Fibroblast of lung (primary cell): Measurements from ENCODE around the gene NLRC4. TPM values are rescaled to one million over a fixed set of nuclear protein-coding genes. Genes with fewer than 3 reads are reported as not detected.

Experiments used
- DNase-seq, 2 donors: peaks; one replicate each; pipeline versions ENCODE4 v3.0.0 to v3.0.0-alpha.2; 2010; ENCODE audit warnings: low read depth in 2 of 2
- H2AFZ ChIP-seq: 2 replicates; pipeline ENCODE4 v1.5.1; 2012; ENCODE audit warnings: low read length, control low read depth, inconsistent platforms
- H3K27ac ChIP-seq: 2 replicates; pipeline ENCODE4 v1.5.1; 2011; ENCODE audit warnings: low read length, control low read depth; ENCODE audit not compliant: insufficient read depth
- H3K27me3 ChIP-seq: 2 replicates; pipeline ENCODE4 v1.5.1; 2011; ENCODE audit warnings: mild to moderate bottlenecking, low read length; ENCODE audit not compliant: control insufficient read depth, insufficient read depth
- H3K36me3 ChIP-seq: 2 replicates; pipeline ENCODE4 v1.5.1; 2011; ENCODE audit warnings: low read length; ENCODE audit not compliant: control insufficient read depth, insufficient read depth
- H3K4me1 ChIP-seq: 2 replicates; pipeline ENCODE4 v1.5.1; 2011; ENCODE audit warnings: low read length; ENCODE audit not compliant: control insufficient read depth, insufficient read depth; ENCODE audit errors: extremely low read depth
- H3K4me2 ChIP-seq: 2 replicates; pipeline ENCODE4 v1.5.1; 2011; ENCODE audit warnings: low read length, control low read depth; ENCODE audit not compliant: insufficient read depth; ENCODE audit errors: extremely low read depth
- H3K4me3 ChIP-seq, 4 experiments: fragments of 200-600 bp in 1 of 4; sonication (generic) in 1 of 4; replicated peaks in 1 of 4; 2 replicates each; pipeline ENCODE4 v1.5.1; 2011 to 2016; ENCODE audit warnings: low read length in 4 of 4, low read depth in 3 of 4, mild to moderate bottlenecking in 3 of 4, control low read depth in 2 of 4, inconsistent platforms in 1 of 4, mixed read lengths in 1 of 4; ENCODE audit not compliant: insufficient read depth in 1 of 4; ENCODE audit errors: control extremely low read depth in 1 of 4
- H3K79me2 ChIP-seq: 2 replicates; pipeline ENCODE4 v1.5.1; 2012; ENCODE audit warnings: mild to moderate bottlenecking, low read length, inconsistent platforms; ENCODE audit not compliant: control insufficient read depth, insufficient read depth
- H3K9ac ChIP-seq: 2 replicates; pipeline ENCODE4 v1.5.1; 2011; ENCODE audit warnings: mild to moderate bottlenecking, low read length, control low read depth; ENCODE audit not compliant: insufficient read depth
- H3K9me3 ChIP-seq: 2 replicates; pipeline ENCODE4 v1.5.1; 2012; ENCODE audit warnings: low read depth, low read length; ENCODE audit not compliant: control insufficient read depth, insufficient read depth
- H4K20me1 ChIP-seq: 2 replicates; pipeline ENCODE4 v1.5.1; 2011; ENCODE audit warnings: low read length; ENCODE audit not compliant: control insufficient read depth, insufficient read depth; ENCODE audit errors: extremely low read depth
- CTCF ChIP-seq, 2 donors: IDR thresholded peaks in 1 of 2; conservative IDR thresholded peaks in 1 of 2; 1 replicate in 1 of 2; 2 replicates in 1 of 2; pipeline ENCODE4 v1.5.1; 2011 to 2012; ENCODE audit warnings: low read length in 2 of 2, control low read depth in 1 of 2, inconsistent platforms in 1 of 2, low read depth in 1 of 2, mild to moderate bottlenecking in 1 of 2
- EZH2 ChIP-seq: IDR thresholded peaks from 2 replicates; pipeline ENCODE4 v1.5.1; 2012; ENCODE audit warnings: low read length, control low read depth, mild to moderate bottlenecking; ENCODE audit errors: missing control alignments
- polyA plus RNA-seq, 2 donors: library from polyadenylated mRNA; depleted of rRNA in 1 of 2; stranded (reverse) in 1 of 2; unstranded in 1 of 2; fragments of >200 nt; gene quantifications; 2 replicates each; pipeline ENCODE4 v1.2.1, GENCODE V29; 2011 to 2012; ENCODE audit warnings: missing spikeins in 1 of 2
- total RNA-seq: library from RNA; depleted of rRNA; stranded (reverse); fragments of >200 nt; gene quantifications from 2 replicates; pipeline ENCODE4 v1.2.1, GENCODE V29; 2014

Gene NLRC4
- total and polyA plus RNA-seq, 2 donors (not counting 1 experiment from before 2014, with no cell fraction given): not detected

GRCh38 chr2:32248299-32248698, 16.4 kb downstream of the NLRC4 start:
- H3K4me3 ChIP-seq: no peak overlapping the region
- H3K4me2 ChIP-seq: no peak overlapping the region
- no peak overlapping the region for H2AFZ ChIP-seq
- H3K27ac ChIP-seq: no peak overlapping the region
- H3K9ac ChIP-seq: no peak overlapping the region
- H4K20me1 ChIP-seq: no peaks in the 10 kb centered on the region
- DNase-seq: no peak
- H3K79me2 ChIP-seq: no peaks in the 10 kb centered on the region
- no peaks in the 10 kb centered on the region for H3K9me3 ChIP-seq
- no peaks in the 10 kb centered on the region for H3K4me1 ChIP-seq
- H3K27me3 ChIP-seq: no peaks in the 10 kb centered on the region
- no peak for TF ChIP-seq EZH2
- TF ChIP-seq CTCF (conservative IDR thresholded peaks at IDR 0.05 in 1 of 2, IDR thresholded peaks at IDR 0.05 in 1 of 2; ENCODE audit: low read depth in 1 of 2, low read length in 2 of 2): no peak
- H3K36me3 ChIP-seq: no peaks in the 10 kb centered on the region

- no peaks in the 10 kb centered on the region for H3K27me3 ChIP-seq
- no peaks in the 10 kb centered on the region for H4K20me1 ChIP-seq
- H3K4me1 ChIP-seq: no peaks in the 10 kb centered on the region
- H3K9me3 ChIP-seq: no peaks in the 10 kb centered on the region
- H3K79me2 ChIP-seq: no peaks in the 10 kb centered on the region
- no peak overlapping the region for H3K4me2 ChIP-seq
- no peak for DNase-seq
- TF ChIP-seq EZH2 (no peak), CTCF (conservative IDR thresholded peaks at IDR 0.05 in 1 of 2, IDR thresholded peaks at IDR 0.05 in 1 of 2; ENCODE audit: low read depth in 1 of 2, low read length in 2 of 2) (no peak)
- no peak overlapping the region for H3K27ac ChIP-seq
- H2AFZ ChIP-seq: no peak overlapping the region
- no peaks in the 10 kb centered on the region for H3K36me3 ChIP-seq
- no peak overlapping the region for H3K9ac ChIP-seq
- no peak overlapping the region for H3K4me3 ChIP-seq
Observed at GRCh38 chr2:32246911-32247310, 17.8 kb downstream of the NLRC4 start.

- H3K4me2 ChIP-seq: no peak overlapping the region
- DNase-seq: no peak
- H3K9ac ChIP-seq: no peak overlapping the region
- H3K9me3 ChIP-seq: no peaks in the 10 kb centered on the region
- H3K36me3 ChIP-seq: no peaks in the 10 kb centered on the region
- no peaks in the 10 kb centered on the region for H3K79me2 ChIP-seq
- no peaks in the 10 kb centered on the region for H4K20me1 ChIP-seq
- no peak overlapping the region for H2AFZ ChIP-seq
- H3K4me1 ChIP-seq: no peaks in the 10 kb centered on the region
- H3K27me3 ChIP-seq: no peaks in the 10 kb centered on the region
- no peak overlapping the region for H3K27ac ChIP-seq
- no peak for TF ChIP-seq EZH2
- no peak for TF ChIP-seq CTCF (conservative IDR thresholded peaks at IDR 0.05 in 1 of 2, IDR thresholded peaks at IDR 0.05 in 1 of 2; ENCODE audit: low read depth in 1 of 2, low read length in 2 of 2)
- no peak overlapping the region for H3K4me3 ChIP-seq
Observed at GRCh38 chr2:32242331-32242730, 22.4 kb downstream of the NLRC4 start.
